GM19193 (cell line): ENCODE data around the gene ASPHD1.

Source experiments
- POLR2A ChIP-seq: IDR thresholded peaks from 4 replicates; pipeline ENCODE4 v1.6.1; 2011; ENCODE audit not compliant: insufficient read depth, insufficient read length; ENCODE audit errors: extremely low read depth

ASPHD1 gene

DNA sequence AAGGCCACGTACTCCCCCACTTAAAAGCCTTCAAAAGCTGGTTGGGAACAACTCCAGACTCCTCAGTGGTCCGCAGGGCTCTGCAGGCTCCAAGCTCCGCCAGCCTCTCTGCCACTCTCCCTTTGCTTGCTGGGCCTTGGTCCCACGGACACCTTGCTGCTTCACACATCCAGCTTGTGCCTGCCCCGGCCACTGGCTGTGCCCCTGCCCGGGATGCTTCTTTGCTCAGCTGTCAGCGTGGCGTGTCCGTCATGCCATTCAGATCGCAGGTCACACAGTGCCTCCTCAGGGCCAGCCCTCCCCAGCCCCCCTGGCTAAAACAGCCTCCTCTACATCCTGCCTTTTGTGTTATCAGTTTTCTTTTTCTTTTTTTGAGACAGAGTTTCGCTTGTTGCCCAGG, 11.8 kb downstream of the ASPHD1 start:
- no peak for TF ChIP-seq POLR2A

DNA sequence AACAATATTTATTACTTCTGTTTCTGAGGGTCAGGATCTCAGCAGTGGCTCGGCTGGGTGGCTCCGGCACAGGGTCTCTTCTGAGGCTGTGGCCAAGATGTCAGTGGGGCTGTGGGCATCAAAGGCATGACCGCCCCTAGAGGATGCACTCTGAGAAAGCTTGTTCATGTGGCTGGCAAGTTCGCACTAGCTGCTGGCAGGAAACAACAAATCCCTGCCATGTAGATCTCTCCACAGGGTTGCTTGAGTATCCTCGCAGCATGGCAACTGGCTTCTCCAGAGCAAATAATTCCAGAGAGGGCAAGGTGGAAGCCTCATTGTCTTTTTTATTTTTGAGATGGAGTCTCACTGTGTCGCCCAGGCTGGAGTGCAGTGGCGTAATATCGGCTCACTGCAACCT, 13.2 kb downstream of the ASPHD1 start:
- TF ChIP-seq POLR2A = no peak

DNA sequence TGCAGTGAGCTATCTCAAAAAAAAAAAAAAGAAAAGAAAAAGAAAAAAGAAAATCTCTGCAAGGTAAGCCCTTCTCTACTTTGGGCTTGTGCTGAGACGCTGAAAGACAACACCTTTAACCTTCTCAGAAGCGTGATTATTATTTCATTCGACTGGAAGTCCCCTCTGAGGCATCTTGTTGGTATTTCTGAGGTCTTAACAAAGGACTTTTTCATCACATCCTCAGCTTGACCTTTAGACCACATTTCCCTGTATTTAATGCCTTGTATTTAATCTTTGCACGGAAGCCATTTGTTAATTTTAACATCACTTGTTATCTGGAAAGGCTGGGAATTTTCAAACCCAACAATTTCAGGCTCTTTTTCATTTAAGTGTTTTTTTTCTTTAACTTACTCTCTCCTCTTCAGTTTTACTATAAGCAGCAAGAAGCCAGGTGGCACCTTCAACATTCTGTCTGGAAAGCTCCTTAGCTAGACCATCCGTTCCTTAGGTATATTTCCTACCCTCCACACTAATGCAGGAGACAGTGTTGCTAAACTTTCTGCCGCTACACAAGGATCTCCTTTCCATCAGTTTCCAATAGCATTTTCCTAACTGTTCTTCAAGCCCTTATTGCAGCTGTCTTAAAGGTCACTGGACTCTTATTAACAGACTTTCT, 15.4 kb downstream of the ASPHD1 start:
- no peak for TF ChIP-seq POLR2A

DNA sequence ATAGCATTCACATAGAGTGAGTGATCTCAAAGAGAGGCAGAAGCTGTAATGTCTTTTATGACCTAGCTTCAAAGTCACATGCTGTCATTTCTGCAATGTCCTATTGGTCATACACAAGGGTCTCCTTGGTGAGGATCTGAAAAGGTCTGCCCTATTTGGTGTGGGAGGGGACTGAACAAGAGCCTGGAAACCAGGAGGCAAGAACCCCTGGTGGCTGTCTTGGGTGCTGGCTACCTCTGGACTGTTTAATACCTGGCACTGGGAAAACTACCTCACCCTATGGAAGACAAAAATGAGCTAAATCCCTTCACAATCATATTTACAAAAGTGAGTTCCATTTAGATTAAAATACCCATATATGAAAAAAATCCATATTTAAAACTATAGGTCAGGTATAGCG, 16.7 kb downstream of the ASPHD1 start:
- TF ChIP-seq POLR2A = no peak

DNA sequence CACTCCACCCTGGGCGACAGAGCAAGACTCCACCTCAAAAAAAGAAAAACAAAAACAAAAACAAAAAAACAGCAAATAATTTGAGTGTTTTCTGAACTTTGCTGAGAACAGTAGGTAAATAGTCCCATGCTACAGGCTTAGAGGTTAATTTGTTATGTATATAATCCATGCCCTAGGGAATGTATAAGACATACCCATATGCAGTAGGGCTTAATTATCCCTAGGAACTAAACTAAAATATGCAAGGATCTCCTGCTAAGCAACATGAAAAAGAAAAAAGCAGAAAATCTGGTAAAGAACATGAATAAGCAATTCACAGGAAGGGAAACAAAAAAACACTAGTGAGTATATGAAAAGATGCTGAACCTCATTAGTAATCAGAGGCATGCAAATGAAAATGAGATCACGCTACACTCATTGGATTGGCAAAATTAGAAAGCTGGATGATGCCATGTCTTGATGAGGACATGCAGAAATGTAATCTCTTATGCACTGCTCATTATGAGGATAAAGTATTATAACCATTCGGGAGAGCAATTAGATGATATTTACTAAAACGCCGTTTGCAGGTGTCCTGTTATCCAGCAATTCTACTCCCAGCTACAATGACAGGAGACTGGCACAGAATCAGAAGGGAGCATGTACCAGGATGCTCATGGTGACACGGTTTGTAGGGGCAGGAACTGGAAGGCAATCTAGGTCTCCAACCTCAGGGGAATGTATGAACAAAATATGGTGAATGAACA, 20.2 kb downstream of the ASPHD1 start:
- no peak for TF ChIP-seq POLR2A

DNA sequence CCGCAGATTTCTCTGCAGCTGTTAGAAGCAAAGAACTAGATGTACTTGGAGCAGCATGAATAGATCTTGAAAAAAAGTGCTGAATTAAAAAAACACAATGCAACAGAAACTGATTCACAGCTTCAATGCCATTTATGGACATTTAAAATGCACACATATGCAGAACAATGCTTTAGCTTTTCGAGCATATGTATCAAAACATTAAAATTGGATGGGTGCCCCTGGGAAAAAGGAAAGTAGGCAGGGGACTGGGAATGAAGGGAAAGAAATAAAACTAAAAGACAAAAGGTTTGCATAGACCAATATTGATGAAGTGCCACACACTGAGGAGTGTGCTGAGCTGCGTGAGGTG, 20.7 kb downstream of the ASPHD1 start:
- no peak for TF ChIP-seq POLR2A

DNA sequence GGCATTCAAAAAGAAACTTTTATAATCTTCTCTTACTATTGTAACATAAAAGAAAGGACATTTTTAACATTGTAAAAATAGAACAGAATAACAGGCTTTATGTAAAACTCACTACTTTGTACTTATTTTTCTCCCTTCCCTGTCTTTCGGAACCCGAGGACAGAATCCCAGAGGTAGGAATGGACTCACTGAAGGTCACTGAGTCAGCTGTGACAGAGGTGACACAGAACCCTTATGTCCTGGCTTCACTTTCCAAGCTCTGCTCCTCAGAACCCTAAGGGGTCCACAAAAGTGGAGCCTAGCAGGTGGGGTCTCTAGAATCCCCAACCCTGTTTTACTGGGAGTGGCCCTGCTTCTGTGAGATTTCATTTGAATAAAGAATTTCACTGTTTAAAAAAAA, 22.0 kb downstream of the ASPHD1 start:
- no peak for TF ChIP-seq POLR2A

DNA sequence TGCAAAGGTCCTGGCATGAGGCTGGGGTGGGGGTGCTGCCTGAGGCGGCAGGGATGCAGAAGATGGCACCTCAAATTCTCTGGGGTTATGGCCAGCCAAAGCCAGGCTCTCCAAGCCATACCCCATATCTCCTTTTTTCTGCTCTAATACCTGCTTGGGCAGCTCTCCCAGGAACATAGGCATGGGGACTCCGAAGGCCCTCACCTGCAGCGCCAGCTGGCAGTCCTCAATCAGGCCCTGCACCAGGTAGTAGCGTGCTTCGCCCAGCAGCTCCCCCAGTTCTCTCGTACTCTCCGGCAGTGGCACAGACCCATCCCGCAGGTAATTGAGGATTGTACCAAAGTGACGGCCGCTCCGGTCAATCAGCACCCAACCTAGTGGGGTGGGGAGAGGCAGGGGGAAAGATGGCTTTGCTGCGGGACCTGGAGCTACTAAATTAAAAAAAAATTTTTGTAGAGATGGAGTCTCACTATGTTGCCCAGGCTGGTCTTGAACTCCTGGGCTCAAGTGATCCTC, 22.8 kb downstream of the ASPHD1 start:
- TF ChIP-seq POLR2A = no peak

DNA sequence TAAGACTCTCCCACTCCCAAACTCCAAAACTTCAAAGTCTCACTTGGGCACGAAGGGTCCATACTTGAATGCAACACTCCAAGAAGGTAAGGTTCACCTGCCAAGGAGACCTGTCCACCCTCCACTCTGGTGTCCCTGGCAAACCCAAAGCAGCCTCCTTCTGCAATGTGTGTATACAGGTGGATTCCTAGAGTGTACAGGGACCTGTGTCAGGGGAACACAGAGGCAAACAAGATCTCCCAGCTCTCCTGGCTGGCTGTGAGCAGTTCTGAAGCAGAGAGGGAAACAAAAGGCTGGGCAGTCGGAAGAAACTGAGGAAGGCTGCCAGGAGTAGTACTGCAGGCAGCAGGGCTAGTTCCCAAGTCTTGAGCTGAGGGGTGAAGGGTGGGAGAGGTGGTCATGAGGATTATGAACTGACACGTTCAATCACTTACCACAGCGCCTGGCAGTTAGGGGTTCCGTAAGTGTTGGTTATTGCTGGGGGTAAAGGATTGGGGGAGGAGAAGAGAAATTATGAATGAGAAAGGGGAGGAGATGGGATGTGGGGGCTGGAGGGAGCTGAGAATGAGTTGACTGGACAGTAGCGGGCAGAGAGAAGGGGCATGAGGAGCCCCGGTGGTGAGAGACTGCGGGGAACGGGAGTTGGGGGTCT, 24.9 kb downstream of the ASPHD1 start:
- no peak for TF ChIP-seq POLR2A

DNA sequence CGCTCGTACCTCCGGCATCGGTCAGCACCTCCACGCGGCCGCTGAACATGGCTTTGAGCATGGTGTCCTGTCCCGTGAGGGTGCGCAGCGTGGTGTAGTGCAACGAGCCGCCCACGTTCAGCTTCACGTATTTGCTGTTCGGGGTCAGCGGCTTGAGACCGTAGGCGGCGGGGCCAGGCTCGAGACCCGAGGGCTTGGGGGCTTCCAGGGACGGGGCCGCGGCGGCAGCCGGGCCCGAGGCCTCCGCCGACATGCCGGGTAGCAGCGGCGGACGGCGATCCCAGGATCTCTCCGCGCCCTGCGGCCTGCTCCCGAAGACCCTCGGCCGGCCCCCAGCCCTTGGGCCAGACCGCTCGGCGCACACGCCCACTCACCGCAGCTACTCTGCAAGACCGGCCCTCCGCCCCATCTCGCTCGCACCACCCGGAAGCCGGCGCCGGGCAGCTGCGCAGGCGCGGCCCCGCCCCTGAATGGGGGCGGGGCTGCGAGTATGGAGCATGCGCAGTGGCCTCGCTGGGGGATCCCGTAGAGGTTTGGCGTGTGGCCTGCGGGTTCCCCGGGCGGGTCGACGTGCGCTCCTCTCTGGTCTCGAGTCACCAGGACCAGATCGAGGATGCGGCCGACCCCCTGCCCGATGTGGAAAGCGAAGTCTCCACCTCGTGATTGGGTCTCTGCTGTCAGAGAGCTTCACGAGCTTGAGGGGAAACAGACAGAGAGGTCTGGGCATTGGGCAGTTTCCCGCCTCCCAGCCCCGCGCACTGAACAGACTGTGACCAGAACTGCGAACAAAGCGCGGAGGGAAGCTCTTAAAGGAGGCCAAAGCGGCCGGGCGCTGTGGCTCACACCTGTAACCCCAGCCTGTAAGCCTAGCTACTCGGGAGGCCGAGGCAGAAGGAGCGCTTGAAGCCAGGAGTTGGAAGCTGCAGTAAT, 25.8 kb downstream of the ASPHD1 start, which contains the start of gene KCTD13:
Gene KCTD13, minus strand, starts transcription at position 446 of the 930 bp plus-strand sequence. Its CDS starts 193 bp downstream, at position 253.
- peak; percentile 90 for TF ChIP-seq POLR2A

DNA sequence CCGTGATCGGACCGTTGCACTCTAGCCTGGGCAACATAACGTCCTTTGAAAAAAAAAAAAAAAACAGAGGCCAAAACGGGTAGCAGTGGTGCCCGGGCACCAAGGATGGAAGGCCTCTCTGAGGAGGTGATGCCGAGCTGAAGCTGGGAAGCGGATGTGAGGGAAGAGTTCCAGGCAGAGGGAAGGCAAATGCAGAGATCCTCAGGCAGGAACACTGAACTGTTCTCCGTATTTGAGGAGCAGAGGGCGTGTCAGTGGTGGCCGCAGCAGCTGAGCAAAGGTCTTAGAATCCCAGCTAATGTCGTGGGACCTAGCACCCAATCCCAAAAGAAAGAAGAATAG, 26.4 kb downstream of the ASPHD1 start:
- no peak for TF ChIP-seq POLR2A

DNA sequence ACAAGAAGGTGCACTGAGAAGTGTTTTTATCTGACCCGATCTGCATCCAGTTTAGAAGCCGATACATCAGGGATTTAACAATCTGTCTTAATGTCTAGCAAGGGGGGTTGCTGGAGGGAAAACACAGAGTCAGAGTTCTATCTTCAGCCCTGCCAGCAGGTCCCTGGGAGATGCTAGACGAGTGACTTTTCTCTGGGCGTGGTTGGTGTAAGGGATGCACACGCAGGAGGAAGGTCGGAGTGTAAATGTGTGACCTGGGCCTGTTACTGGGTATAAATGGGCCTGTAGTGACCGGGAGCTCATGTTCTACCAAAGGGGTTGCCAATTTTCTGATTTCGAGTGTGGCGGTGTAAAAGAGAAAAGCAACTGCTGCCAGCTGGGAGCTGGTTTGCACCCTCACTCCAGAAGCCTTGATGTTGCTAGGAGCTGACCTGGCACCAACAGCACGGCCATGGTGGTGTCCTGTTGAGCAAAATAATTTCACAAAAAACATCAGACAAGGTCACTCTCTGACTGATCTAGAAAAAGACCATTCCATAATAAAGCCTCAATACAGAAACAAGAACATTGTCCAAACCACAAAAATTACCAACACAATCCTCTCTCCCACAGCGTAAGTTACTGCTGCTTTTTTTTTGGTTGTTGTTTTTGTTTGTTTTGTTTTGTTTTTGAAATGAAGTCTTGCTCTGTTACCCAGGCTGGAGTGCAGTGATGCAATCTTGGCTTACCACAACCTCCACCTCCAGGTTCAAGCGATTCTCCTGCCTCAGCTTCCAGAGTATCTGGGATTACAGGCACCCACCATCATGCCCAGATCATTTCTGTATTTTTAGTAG, 27.0 kb downstream of the ASPHD1 start:
- no peak for TF ChIP-seq POLR2A

DNA sequence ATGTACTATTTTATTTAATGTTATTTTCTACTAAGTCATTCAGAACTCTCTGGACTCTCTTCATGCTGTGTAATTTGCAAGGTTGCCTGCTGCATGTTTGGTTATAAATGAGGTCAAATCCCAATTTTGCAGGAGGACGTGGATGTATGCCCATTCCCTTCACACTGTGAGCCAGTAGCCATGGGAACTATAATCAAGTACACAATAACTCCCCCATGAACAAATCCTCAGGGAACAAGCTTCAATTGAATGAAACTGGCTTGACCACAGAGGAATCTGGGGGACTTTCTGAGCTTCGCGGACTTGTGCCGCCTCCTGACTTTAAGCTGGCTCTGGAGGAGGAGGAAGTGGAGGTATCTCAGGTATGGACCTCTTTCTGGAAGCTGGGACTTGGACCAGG, 40.4 kb downstream of the ASPHD1 start:
- no peak for TF ChIP-seq POLR2A
